B cell (primary cell): ENCODE results near the gene SNCA. TPM values are rescaled to one million over a fixed set of nuclear protein-coding genes. Genes with fewer than 3 reads are reported as not detected.

Source experiments
- polyA plus RNA-seq: library from polyadenylated mRNA; depleted of rRNA; stranded (reverse); fragments of >200 nt; gene quantifications from 2 replicates; pipeline ENCODE4 v1.2.3, GENCODE V29; 2012
- total RNA-seq, 2 donors: library from RNA; stranded (reverse); fragments of 120-200 nt in 1 of 2; gene quantifications; 1 replicate in 1 of 2; 2 replicates in 1 of 2; pipeline versions ENCODE4 v1.2.3 to v1.2.4, GENCODE V29; 2013 to 2022

The SNCA gene
- total and polyA plus RNA-seq, 2 donors (not counting 1 experiment from before 2014, with no cell fraction given) = 0.48 to 1.3 TPM

Other genes starting within 250 kb of the SNCA start
- gene MMRN1, start 57.7 kb upstream of the SNCA start, total RNA-seq = 0.22 and 0.49 TPM in 2 replicates
- gene MMRN1, start 57.7 kb upstream of the SNCA start, polyA plus RNA-seq = 0.23 and 0.33 TPM in 2 replicates